Rectal smooth muscle tissue (tissue), 1 donor: ENCODE data around the gene RIPOR2.
"Not testable (repeated sequence)": the region's sequence is repeated elsewhere in the genome, so short reads cannot be mapped to it uniquely, and the experiment has no call there.

ENCODE experiments used
- H3K27ac ChIP-seq: one replicate; pipeline ENCODE4 v1.7.0; 2013; ENCODE audit warnings: low read depth, low read length, inconsistent platforms
- H3K27me3 ChIP-seq: one replicate; pipeline ENCODE4 v1.7.0; 2013; ENCODE audit warnings: low read length; ENCODE audit not compliant: control insufficient read depth, insufficient read depth
- H3K36me3 ChIP-seq: one replicate; pipeline ENCODE4 v1.7.0; 2013; ENCODE audit warnings: low read length; ENCODE audit not compliant: control insufficient read depth, insufficient read depth
- H3K4me1 ChIP-seq: one replicate; pipeline ENCODE4 v1.7.0; 2013; ENCODE audit warnings: low read length; ENCODE audit not compliant: control insufficient read depth, insufficient read depth
- H3K4me3 ChIP-seq: one replicate; pipeline ENCODE4 v1.7.0; 2013; ENCODE audit warnings: low read length
- H3K9ac ChIP-seq: one replicate; pipeline ENCODE4 v1.7.0; 2013; ENCODE audit warnings: low read length

The RIPOR2 gene

GRCh38 chr6:24761851-24762250 is 173.9 kb downstream of the RIPOR2 start:
- H3K27me3 ChIP-seq: no peaks in the 10 kb centered on the region

GRCh38 chr6:24761193-24761835 is 174.4 kb downstream of the RIPOR2 start:
- Histone ChIP-seq H3K36me3 (no peaks in the 10 kb centered on the region), H3K27ac (no peak overlapping the region), H3K4me3 (no peak overlapping the region), H3K4me1 (no peaks in the 10 kb centered on the region), H3K27me3 (no peaks in the 10 kb centered on the region), H3K9ac (no peak overlapping the region)

More at GRCh38 chr6:24761851-24762250, 173.9 kb downstream of the RIPOR2 start:
- Histone ChIP-seq H3K27ac (no peak overlapping the region), H3K4me3 (no peak overlapping the region), H3K4me1 (no peaks in the 10 kb centered on the region), H3K9ac (no peak overlapping the region), H3K36me3 (no peaks in the 10 kb centered on the region)

GRCh38 chr6:24760210-24760609 is 175.6 kb downstream of the RIPOR2 start:
- Histone ChIP-seq H3K27ac (no peak overlapping the region), H3K9ac (no peak overlapping the region)

GRCh38 chr6:24759718-24760117 is 176.0 kb downstream of the RIPOR2 start:
- H3K36me3 ChIP-seq: no peaks in the 10 kb centered on the region
- no peak overlapping the region for H3K27ac ChIP-seq
- no peak overlapping the region for H3K9ac ChIP-seq
- no peaks in the 10 kb centered on the region for H3K27me3 ChIP-seq
- H3K4me1 ChIP-seq: no peaks in the 10 kb centered on the region
- no peak overlapping the region for H3K4me3 ChIP-seq

More at GRCh38 chr6:24760210-24760609, 175.6 kb downstream of the RIPOR2 start:
- Histone ChIP-seq H3K4me3 (no peak overlapping the region), H3K27me3 (no peaks in the 10 kb centered on the region), H3K4me1 (no peaks in the 10 kb centered on the region), H3K36me3 (no peaks in the 10 kb centered on the region)

GRCh38 chr6:24757611-24758010 is 178.1 kb downstream of the RIPOR2 start:
- no peaks in the 10 kb centered on the region for H3K36me3 ChIP-seq
- H3K4me1 ChIP-seq: no peaks in the 10 kb centered on the region
- no peaks in the 10 kb centered on the region for H3K27me3 ChIP-seq
- H3K4me3 ChIP-seq: no peak overlapping the region
- H3K27ac ChIP-seq: no peak overlapping the region
- no peak overlapping the region for H3K9ac ChIP-seq

GRCh38 chr6:24755279-24755678 is 180.5 kb downstream of the RIPOR2 start:
- H3K27ac ChIP-seq: no peak overlapping the region
- no peaks in the 10 kb centered on the region for H3K4me1 ChIP-seq
- no peaks in the 10 kb centered on the region for H3K36me3 ChIP-seq
- no peak overlapping the region for H3K4me3 ChIP-seq
- H3K9ac ChIP-seq: no peak overlapping the region
- no peaks in the 10 kb centered on the region for H3K27me3 ChIP-seq

- H3K9ac ChIP-seq, H3K4me3 ChIP-seq, H3K4me1 ChIP-seq, H3K27me3 ChIP-seq, H3K36me3 ChIP-seq, H3K27ac ChIP-seq: not testable (repeated sequence)
Measured at GRCh38 chr6:24754378-24754777, 181.4 kb downstream of the RIPOR2 start.
